IPS DF 19.7 (cell line): ENCODE measurements around the gene SEMA4F.
"Not testable (repeated sequence)": the region's sequence is repeated elsewhere in the genome, so short reads cannot be mapped to it uniquely, and the experiment has no call there.

Experiments used
- DNase-seq: peaks from one replicate; pipeline ENCODE4 v3.0.0-alpha.2; 2013; ENCODE audit warnings: low read depth, low spot score

The SEMA4F gene

DNA sequence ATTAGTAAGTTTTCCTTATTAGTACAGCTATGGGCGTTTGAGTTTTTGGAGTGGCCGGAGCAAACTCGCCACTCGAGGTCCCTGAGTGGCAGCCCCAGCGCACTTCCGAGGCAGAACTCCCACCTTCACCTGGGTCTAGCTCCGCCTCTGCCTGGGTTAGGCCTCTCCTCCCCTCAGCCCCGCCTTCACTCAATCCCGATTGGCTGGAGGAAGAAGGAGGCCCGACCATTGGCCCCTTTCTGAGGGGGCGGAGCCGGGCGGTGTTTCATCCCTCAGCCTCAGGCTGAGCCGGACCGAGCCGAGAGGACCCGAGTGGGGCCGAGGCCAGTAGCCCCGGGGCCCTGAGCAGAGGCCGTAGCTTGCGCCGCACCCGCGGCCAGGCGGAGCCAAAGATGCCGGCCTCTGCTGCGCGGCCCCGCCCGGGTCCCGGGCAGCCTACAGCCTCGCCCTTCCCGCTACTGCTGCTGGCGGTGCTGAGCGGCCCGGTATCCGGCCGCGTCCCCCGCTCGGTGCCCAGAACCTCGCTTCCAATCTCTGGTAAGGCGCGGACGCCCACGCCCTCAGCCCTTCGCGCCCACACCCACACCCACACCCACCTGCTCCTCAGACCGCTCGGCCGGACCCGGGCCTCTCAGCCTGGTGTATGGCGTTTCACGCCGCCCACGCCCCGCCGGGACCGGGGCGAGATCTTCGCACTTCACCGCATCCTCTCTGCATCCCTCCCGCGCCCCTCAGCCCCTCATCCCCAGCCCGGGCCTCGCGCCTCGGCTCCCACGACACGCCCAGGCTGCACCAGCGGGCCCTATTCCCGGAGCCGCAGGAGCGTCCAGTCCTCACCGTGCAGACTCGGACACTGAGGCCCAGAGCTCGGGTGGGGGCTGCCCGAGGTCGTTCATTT, at the start of gene SEMA4F:
Gene SEMA4F (plus strand): TSS at position 263 of the 898 bp plus-strand sequence. CDS start 130 bp downstream, at position 393.
- peak; percentile 92 for DNase-seq

DNA sequence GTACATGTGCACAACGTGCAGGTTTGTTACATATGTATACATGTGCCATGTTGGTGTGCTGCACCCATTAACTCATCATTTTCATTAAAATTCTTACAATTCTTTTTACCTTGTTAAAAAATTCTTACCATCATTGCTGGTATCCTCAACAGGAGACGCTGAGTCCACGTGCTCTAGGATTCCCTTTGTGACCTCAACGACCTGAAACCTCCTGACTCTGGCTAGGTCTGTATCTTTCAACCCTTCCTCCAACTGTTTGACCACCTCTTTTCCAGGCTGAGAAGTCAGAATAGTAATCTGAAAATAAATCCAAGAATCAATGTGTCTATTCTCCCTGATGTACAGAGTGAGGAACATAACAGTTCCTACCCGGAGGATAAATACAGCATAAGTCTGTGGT, 47.1 kb upstream of the SEMA4F start:
- no peak for DNase-seq

GRCh38 chr2:74617122-74617521, 36.9 kb upstream of the SEMA4F start:
- DNase-seq, result no peak

GRCh38 chr2:74618410-74619083, 35.5 kb upstream of the SEMA4F start:
- DNase-seq, result no peak

GRCh38 chr2:74619651-74620297, 34.3 kb upstream of the SEMA4F start:
- DNase-seq, result no peak

- DNase-seq, result no peak
These were observed 33.4 kb upstream of the SEMA4F start for GRCh38 chr2:74620671-74621070.

- no peak for DNase-seq
These were observed 28.2 kb upstream of the SEMA4F start for GRCh38 chr2:74625658-74626425.

DNA sequence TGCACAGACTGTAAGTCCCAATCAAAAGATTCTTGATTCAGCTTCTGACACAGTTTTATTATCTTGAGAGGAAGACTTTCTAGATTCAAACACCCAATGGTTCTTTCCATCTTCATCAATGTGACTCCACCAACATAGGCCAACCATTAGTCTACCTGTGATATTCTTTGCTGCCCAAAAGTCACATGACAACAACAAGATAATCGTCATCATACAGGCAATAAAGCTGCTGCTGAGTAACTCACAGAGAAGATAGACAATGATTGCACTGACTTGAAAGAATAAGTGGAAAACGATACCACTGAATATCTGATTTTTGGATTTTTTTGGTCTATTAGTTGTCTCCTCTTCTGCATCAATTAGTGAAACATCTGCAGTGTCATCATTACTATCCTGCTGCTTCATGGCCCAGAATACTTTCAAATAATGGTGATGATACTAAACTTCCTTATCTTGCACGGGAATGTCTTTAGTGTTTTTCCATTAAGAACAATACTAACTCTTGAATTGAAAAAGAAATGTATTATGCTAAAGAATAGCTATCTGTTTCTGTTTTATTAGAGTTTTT, 25.4 kb upstream of the SEMA4F start:
- DNase-seq, result no peak

DNA sequence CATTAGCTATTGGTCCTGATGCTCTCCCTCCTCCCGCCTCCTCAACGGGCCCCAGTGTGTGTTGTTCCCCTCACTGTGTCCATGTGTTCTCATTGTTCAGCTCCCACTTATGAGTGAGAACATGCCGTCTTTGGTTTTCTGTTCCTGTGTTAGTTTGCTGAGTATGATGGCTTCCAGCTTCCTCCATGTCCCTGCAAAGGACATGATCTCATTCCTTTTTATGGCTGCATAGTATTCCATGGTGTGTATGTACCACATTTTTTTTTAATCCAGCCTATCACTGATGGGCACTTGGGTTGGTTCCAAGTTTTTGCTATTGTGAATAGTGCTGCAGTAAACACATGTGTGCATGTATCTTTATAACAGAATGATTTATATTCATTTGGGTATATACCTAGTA, 23.6 kb upstream of the SEMA4F start:
- not testable (repeated sequence) for DNase-seq

GRCh38 chr2:74632209-74632938, 21.7 kb upstream of the SEMA4F start:
- no peak for DNase-seq

GRCh38 chr2:74632939-74633312, 21.1 kb upstream of the SEMA4F start:
- no peak for DNase-seq

GRCh38 chr2:74639550-74639949, 14.5 kb upstream of the SEMA4F start:
- no peak for DNase-seq

- no peak for DNase-seq
These were observed 8.7 kb upstream of the SEMA4F start for GRCh38 chr2:74645344-74645743.

- no peak for DNase-seq
These were observed 7.8 kb upstream of the SEMA4F start for GRCh38 chr2:74646201-74646600.

- no peak for DNase-seq
These were observed 7.1 kb upstream of the SEMA4F start for GRCh38 chr2:74646834-74647482.

DNA sequence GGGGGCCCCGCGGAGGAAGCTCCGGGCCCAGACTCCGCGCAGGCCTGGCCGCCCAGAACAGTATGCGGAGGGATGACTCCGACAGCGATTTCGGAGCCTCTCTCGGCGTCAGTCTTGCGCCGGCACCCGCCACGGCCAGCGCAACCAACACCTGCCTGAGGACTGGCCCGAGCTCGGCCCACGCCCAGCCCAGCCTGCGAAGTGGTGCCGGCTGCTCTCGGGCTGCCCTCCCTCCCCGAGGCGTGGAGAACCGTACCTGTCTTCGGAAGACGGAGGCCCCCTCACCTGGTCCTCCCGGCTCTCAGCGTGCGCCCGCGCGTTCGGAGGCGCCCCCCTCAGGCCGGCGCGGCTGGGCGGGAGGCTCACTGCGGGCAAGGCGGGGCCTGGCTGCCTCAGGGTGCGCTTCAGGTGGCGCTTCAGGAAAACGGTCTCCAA, 6.0 kb upstream of the SEMA4F start, which contains the start of gene M1AP:
Gene M1AP (minus strand): TSS at position 322 of the 435 bp plus-strand sequence. CDS start 8,055 bp downstream, outside the sequence.
- DNase-seq, result no peak

GRCh38 chr2:74653589-74653984, 460 bp upstream of the SEMA4F start:
- no peak for DNase-seq

GRCh38 chr2:74655579-74655978, 1.5 kb downstream of the SEMA4F start:
- no peak for DNase-seq

DNA sequence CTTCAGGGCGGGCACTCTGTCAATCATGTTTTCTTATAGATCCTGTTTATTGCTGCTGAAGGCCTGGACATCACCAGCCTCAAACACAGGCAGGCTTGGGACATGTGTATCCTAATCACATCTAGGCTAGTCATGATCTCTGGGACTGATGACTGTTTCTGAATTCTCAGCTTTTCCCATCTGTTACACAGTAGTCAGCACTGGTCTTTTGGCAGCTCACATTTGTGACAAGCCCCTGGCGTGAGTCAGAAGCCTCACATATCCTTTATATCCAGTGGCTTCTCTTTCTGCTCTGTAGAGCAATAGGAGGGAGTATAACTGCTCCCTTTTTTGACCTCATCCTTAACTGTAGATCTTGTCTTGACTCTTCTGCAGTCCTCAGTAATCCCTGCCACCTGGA, 4.5 kb downstream of the SEMA4F start:
- DNase-seq, result no peak

DNA sequence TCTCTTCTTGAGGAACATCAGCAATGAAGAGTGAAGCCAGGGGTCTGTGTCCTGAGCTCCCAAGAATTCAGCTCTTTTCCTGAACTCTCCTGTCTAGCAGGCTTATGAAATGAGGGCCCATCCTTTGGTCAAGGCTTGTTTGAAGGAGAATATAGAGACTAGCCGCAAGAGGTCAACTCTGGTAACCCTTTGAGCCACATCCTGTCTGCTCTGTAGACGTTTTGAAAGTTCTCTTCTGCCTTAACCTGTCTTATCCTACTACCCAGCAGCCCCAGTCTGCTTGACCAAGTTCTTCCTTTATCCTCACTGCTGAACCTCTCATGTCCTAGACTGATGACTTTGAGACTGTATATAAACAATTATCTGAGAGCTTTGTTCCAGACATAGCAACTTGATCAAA, 5.4 kb downstream of the SEMA4F start:
- no peak for DNase-seq
